NT2/D1 (cell line): ENCODE data around the gene IGSF8.

Experiments used
- DNase-seq: peaks from one replicate; pipeline ENCODE4 v3.0.0-alpha.2; 2011; ENCODE audit warnings: low read depth, low spot score
- H3K27me3 ChIP-seq: 2 replicates; pipeline ENCODE4 v1.6.0; 2011; ENCODE audit warnings: mild to moderate bottlenecking; ENCODE audit not compliant: insufficient read length, insufficient read depth
- H3K36me3 ChIP-seq: 2 replicates; pipeline ENCODE4 v1.6.1; 2011; ENCODE audit warnings: mild to moderate bottlenecking, low read length, mixed read lengths; ENCODE audit not compliant: insufficient read depth, insufficient read length
- H3K4me1 ChIP-seq: 2 replicates; pipeline ENCODE4 v1.5.1; 2011; ENCODE audit not compliant: insufficient read depth, insufficient read length
- H3K4me3 ChIP-seq: 2 replicates; pipeline ENCODE4 v1.5.1; 2011; ENCODE audit warnings: low read depth; ENCODE audit not compliant: insufficient read length
- H3K9ac ChIP-seq: 2 replicates; pipeline ENCODE4 v1.6.0; 2011; ENCODE audit warnings: low read depth; ENCODE audit not compliant: insufficient read length
- H3K9me3 ChIP-seq: 2 replicates; pipeline ENCODE4 v1.5.1; 2011; ENCODE audit warnings: mild to moderate bottlenecking, low read length; ENCODE audit not compliant: insufficient read depth
- SUZ12 ChIP-seq: IDR thresholded peaks from 2 replicates; pipeline ENCODE4 v1.6.1; 2011; ENCODE audit not compliant: insufficient read length, insufficient read depth; ENCODE audit errors: extremely low read depth
- YY1 ChIP-seq: IDR thresholded peaks from 2 replicates; pipeline ENCODE4 v1.6.1; 2011; ENCODE audit not compliant: insufficient read length, insufficient read depth
- ZNF274 ChIP-seq: IDR thresholded peaks from 2 replicates; pipeline ENCODE4 v1.6.1; 2011; ENCODE audit warnings: mild to moderate bottlenecking, low read depth, low read length

IGSF8 gene

GRCh38 chr1:160101037-160101716 lies 2.8 kb upstream of the IGSF8 start:
- TF ChIP-seq YY1 (no peak), SUZ12 (no peak), ZNF274 (no peak)
- H3K9me3 ChIP-seq, result no peaks in the 10 kb centered on the region
- H3K4me1 ChIP-seq, result peaks cover 37% of the 10 kb centered on the region
- no peak overlapping the region for H3K4me3 ChIP-seq
- H3K9ac ChIP-seq, result peak overlapping the region; percentile 57
- H3K36me3 ChIP-seq, result no peaks in the 10 kb centered on the region
- peak; percentile 71 for DNase-seq
- peaks cover 11% of the 10 kb centered on the region for H3K27me3 ChIP-seq

- Histone ChIP-seq H3K36me3 (peaks cover 5% of the 10 kb centered on the region), H3K9me3 (no peaks in the 10 kb centered on the region), H3K27me3 (peaks cover 11% of the 10 kb centered on the region), H3K4me3 (no peak overlapping the region), H3K9ac (no peak overlapping the region), H3K4me1 (peaks cover 44% of the 10 kb centered on the region)
- DNase-seq, result no peak
- no peak for TF ChIP-seq ZNF274
- no peak for TF ChIP-seq YY1
- TF ChIP-seq SUZ12, result no peak
These were observed 1.4 kb upstream of the IGSF8 start for GRCh38 chr1:160099716-160100375.

GRCh38 chr1:160098852-160099561 lies 588 bp upstream of the IGSF8 start:
- peak; percentile 96 for DNase-seq
- Histone ChIP-seq H3K4me1 (peaks cover 44% of the 10 kb centered on the region), H3K36me3 (peaks cover 13% of the 10 kb centered on the region), H3K4me3 (no peak overlapping the region), H3K27me3 (peaks cover 11% of the 10 kb centered on the region), H3K9me3 (no peaks in the 10 kb centered on the region), H3K9ac (no peak overlapping the region)
- TF ChIP-seq YY1 (no peak), ZNF274 (no peak), SUZ12 (no peak)

DNA sequence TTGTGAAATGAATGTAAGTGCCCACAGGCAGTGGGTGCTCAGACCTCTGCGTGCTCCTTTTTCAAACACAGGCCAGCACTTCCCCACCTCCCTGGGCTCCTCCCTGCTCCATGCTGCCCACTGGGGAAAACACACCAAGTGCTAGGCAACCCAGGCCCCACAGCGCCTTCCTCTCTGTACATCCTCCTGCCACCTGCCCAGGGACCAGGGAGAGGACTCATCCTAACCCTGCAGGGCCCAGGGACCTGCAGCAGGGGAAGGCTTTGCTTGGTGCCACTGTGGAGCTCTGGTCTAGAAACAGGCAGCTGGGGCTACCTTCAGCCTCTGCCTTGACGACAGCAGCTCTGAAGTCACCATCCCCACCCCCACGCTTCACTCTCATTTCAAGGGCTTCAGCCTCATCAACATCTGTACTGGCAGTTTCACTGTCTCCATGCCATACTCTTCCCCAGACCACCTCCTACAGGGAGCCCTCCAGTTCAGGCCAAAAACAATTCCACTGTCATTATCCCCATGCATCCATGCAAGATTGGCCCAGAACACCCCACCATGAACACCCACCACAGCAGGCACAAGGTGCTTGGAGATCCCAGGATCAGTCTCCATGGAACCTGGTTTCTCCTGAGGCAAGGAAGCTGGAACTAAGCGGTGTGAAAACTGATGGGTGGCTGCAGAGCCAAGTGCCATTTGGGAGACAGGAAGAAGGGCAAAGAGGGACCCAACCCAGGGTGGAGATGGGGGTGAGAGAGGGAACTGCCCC lies 1.1 kb downstream of the IGSF8 start:
- H3K27me3 ChIP-seq, result peaks cover 11% of the 10 kb centered on the region
- TF ChIP-seq ZNF274 (no peak), SUZ12 (no peak), YY1 (no peak)
- H3K4me1 ChIP-seq, result peaks cover 31% of the 10 kb centered on the region
- DNase-seq, result no peak
- peaks cover 30% of the 10 kb centered on the region for H3K36me3 ChIP-seq
- H3K9ac ChIP-seq, result peak overlapping the region; percentile 87
- H3K4me3 ChIP-seq, result peak overlapping the region; percentile 72
- H3K9me3 ChIP-seq, result no peaks in the 10 kb centered on the region

- Histone ChIP-seq H3K4me3 (peak overlapping the region; percentile 1), H3K36me3 (peaks cover 38% of the 10 kb centered on the region), H3K27me3 (peaks cover 11% of the 10 kb centered on the region), H3K9me3 (no peaks in the 10 kb centered on the region), H3K9ac (peak overlapping the region; percentile 87), H3K4me1 (peaks cover 28% of the 10 kb centered on the region)
- no peak for TF ChIP-seq SUZ12
- TF ChIP-seq ZNF274, result no peak
- no peak for TF ChIP-seq YY1
- no peak for DNase-seq
These were observed 1.9 kb downstream of the IGSF8 start for GRCh38 chr1:160096274-160097116.

- Histone ChIP-seq H3K4me1 (peaks cover 24% of the 10 kb centered on the region), H3K4me3 (peak overlapping the region; percentile 0), H3K36me3 (peaks cover 48% of the 10 kb centered on the region), H3K27me3 (peaks cover 11% of the 10 kb centered on the region), H3K9ac (peak overlapping the region; percentile 27), H3K9me3 (no peaks in the 10 kb centered on the region)
- TF ChIP-seq YY1 (no peak), SUZ12 (no peak), ZNF274 (no peak)
- DNase-seq, result peak; percentile 77
These were observed 2.9 kb downstream of the IGSF8 start for GRCh38 chr1:160095382-160096105.
